NCI-H524 (cell line): ENCODE data around the gene DDX49.

ENCODE experiments used
- DNase-seq, 2 experiments: peaks; one replicate each; lab custom pipeline; 2025; lab: John Stamatoyannopoulos, UW

The DDX49 gene

GRCh38 chr19:18975869-18976268 is 56.4 kb downstream of the DDX49 start:
- no peak for DNase-seq
